ENCODE measurements around the gene ARL9.

Gene ARL9

DNA sequence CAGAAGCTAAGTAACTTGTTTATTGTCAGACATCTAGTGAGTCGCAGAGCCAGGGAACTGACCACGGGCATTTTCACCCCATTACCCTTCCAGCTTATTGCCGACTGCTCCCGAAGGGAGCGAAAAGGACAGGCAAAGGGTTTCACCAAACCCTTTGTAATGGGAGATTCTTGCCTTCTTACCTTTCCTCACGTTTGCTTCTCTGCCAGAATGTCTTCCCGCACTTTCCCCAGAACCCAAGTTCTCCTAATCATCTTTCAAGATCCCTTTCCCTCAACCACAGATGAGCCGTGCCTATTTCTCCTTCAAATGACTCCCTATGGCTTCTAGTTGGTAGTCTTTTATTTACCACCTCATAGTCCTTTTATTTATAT lies 38.7 kb upstream of the ARL9 start:
- H3K4me3 ChIP-seq (ENCODE audit: low read depth, low read length) = peak overlapping the region; percentile 87
- DNase-seq (ENCODE audit: low read depth) = no peak
- TF ChIP-seq, protein P1, sequence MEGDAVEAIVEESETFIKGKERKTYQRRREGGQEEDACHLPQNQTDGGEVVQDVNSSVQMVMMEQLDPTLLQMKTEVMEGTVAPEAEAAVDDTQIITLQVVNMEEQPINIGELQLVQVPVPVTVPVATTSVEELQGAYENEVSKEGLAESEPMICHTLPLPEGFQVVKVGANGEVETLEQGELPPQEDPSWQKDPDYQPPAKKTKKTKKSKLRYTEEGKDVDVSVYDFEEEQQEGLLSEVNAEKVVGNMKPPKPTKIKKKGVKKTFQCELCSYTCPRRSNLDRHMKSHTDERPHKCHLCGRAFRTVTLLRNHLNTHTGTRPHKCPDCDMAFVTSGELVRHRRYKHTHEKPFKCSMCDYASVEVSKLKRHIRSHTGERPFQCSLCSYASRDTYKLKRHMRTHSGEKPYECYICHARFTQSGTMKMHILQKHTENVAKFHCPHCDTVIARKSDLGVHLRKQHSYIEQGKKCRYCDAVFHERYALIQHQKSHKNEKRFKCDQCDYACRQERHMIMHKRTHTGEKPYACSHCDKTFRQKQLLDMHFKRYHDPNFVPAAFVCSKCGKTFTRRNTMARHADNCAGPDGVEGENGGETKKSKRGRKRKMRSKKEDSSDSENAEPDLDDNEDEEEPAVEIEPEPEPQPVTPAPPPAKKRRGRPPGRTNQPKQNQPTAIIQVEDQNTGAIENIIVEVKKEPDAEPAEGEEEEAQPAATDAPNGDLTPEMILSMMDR (IDR thresholded peaks at IDR 0.05; ENCODE audit: control insufficient read depth, extremely low read depth, insufficient read depth) = no peak

DNA sequence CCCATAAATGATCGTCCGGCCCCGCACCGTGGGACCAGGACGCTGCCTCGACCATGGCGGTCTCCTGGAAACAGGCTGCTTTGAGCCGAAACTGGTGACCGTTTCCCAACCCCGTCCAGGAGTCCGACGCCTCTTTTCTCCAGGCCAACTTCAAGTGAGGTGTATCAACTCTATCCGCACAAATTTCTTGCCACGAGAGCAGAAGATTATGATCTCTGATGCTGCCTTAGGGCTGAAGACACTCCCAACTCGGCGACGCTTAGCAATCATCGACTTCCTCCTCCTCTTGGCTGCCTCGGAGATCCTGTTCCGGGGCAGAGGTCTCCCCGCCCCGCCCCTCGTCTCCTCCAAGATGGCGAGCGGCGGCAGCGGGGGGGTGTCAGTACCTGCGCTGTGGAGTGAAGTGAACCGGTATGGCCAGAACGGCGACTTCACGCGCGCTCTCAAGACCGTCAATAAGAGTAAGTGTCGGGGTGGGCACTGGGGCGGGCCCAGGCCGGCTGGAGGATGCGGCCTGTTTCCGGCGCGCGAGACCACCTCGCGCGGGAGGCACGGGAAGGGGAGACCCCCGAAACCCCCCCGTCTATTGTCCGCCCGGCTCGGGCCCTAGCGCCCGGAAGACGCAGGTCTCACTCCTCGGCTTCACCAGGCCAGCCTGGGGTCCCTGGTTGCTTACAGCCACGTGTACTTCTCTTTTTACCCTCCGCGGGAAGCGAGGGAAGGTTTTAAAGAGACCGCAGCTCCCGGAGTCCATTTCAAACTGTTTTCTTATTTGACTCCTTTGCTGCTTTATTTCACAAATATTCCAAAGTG lies 38.1 kb upstream of the ARL9 start, which contains the start of gene SRP72:
SRP72 (plus strand) TSS at position 334 of the 813 bp plus-strand sequence; CDS start at position 353, 19 bp downstream.
- peak; percentile 88 for DNase-seq (ENCODE audit: low read depth)
- TF ChIP-seq, protein P1 (IDR thresholded peaks at IDR 0.05; ENCODE audit: control insufficient read depth, extremely low read depth, insufficient read depth) = no peak
- H3K4me3 ChIP-seq (ENCODE audit: low read depth, low read length) = peak within 1 kb of the TSS; percentile 87

DNA sequence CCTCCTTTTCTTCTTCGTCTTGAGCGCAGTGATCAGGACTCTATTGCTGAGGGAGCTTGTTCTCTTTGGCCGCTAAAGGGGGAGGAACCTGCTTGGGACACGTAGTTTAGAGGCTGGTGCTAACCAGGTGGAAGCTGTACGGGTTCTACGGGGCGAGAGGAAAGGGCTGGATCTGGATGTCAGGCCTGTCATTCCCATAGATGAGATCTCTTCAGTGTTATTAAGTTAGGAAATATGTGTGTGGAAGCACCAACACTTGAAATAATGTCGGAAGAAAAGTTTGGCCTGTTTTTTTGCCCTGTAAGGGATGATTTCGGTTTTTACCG lies 37.5 kb upstream of the ARL9 start:
- peak overlapping the region; percentile 87 for H3K4me3 ChIP-seq (ENCODE audit: low read depth, low read length)
- peak; percentile 46 for DNase-seq (ENCODE audit: low read depth)
- TF ChIP-seq, protein P1 (IDR thresholded peaks at IDR 0.05; ENCODE audit: control insufficient read depth, extremely low read depth, insufficient read depth) = no peak

DNA sequence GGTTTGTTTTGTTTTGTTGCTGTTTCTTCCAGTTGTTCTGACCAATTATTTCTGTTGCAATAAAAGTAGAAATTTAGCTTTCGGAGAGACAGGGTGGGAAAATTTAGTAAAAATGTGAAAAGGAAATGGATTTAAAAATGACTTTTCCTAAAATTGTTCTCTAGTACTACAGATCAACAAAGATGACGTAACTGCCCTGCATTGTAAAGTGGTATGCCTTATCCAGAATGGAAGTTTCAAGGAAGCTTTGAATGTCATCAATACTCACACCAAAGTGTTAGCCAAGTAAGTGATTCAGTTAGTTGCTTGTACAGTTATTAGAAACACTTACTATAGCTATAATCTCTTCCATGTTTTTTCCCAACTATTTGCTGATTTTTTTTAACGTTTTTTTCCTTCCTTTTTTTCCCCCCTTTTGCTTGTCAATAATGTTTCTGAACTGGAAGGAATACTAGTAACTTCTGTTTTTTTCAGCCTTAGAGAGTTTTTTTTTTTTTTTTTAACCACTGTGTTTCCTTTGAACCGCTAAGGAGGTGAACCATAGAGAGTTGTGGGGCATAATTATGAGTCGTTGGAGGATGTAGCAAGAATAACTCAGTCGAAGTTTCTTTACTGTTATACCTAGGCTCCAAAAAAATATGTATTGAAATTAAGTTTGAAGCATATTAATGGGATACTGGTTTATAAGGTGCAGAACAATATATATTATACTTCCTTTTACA lies 35.9 kb upstream of the ARL9 start:
- TF ChIP-seq, protein P1 (IDR thresholded peaks at IDR 0.05; ENCODE audit: control insufficient read depth, extremely low read depth, insufficient read depth) = no peak
- peak overlapping the region; percentile 87; the same call in 1 of the 2 replicates for H3K4me3 ChIP-seq (ENCODE audit: low read depth, low read length)
- no peak for DNase-seq (ENCODE audit: low read depth)

DNA sequence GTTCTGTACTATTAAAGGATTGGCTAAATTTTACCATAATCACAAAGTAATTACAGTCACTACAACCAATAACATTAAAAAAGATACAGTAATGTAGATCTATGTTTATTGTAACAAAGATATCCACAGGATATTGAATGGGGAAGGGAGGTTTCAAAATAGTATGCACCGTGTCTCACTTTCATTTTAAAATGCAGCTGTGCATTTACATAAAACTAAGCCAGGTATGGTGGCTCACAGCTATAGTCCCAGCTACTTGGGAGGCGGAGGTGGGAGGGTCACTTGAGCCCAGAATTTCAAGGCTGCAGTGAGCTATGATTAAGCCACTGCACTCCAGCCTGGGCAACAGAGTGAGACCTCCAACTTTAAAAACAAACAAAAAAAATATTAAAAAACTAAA lies 29.7 kb upstream of the ARL9 start:
- no peak for DNase-seq (ENCODE audit: low read depth)
- TF ChIP-seq, protein P1 (IDR thresholded peaks at IDR 0.05; ENCODE audit: control insufficient read depth, extremely low read depth, insufficient read depth) = no peak
- no peak overlapping the region for H3K4me3 ChIP-seq (ENCODE audit: low read depth, low read length)

DNA sequence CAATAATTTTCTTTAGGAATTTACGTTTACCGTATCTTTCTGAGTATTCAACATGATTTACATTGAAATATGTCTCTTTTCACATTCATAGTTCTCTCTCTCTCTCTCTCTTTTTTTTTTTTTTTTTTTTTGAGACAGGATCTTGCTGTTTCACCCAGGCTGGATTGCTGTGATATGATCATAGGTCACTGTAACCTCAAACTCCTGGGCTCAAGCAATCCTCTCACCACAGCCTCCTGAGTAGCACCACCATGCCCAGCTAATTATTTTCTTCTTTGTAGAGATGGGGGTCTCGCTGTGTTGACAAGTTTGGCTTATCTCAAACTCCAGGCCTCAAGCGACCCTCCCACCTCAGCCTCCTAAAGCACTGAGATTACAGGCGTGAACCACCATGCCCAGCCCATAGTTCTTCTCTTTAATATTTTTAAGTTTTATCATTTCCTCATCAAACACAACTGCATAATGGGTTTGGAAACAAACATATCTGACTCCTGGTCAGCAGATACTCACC lies 28.3 kb upstream of the ARL9 start:
- H3K4me3 ChIP-seq (ENCODE audit: low read depth, low read length) = no peak overlapping the region
- TF ChIP-seq, protein P1 (IDR thresholded peaks at IDR 0.05; ENCODE audit: control insufficient read depth, extremely low read depth, insufficient read depth) = no peak
- no peak for DNase-seq (ENCODE audit: low read depth)
